Central memory CD4-positive, alpha-beta T cell (primary cell): ENCODE results near the gene OPHN1.

ENCODE experiments used
- DNase-seq: peaks from one replicate; pipeline ENCODE4 v3.0.0; 2022
- total RNA-seq, 3 experiments: gene quantifications; one replicate each; lab custom pipeline; 2026; lab: John Stamatoyannopoulos, UW

Gene OPHN1
- 0.18 to 0.44 (median 0.39) reads per million in 3 experiments for total RNA-seq

DNA sequence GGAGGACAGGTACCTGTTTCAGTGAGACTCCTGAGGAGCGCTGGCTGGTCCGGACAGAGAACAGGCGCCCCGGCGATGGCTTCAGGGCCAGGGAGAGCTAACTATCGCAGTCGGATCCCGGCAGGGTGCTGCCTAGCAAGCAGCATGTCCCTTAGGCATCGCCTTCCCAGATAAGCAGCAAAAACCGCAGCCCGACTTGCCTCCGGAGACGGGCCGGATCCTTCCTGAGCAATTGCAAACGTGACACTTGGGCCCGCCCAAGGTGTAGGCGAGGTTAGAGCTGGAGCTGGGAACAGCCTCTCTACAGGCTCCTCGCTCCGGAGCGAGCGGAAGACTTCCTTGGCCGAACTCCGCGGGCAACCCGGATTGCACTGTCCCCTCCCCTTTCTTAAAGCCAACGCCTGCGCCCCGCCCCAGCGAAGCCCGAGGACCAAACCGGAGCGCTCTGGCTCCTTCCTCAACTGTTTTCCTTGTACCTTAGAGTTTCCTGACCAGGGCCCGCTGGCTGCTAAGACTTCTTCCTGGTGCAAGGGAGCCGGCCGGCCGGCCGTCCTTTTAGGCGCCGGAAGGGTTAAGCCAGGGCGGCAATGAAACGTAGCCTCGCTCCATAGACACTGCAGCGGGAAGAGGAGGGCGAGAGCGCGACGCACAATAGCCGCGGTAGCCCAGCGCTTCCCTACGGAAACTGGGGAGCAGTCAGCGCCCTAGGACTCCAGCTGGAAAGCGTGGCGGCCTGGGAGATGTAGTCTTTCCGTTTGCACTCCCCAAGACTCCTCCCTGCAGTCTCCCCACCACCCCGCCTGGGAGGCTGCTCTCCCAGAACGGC lies at the start of gene OPHN1:
OPHN1 (minus strand) TSS at position 341 of the 826 bp plus-strand sequence. CDS start 475 bp downstream, outside the sequence.
- no peak for DNase-seq

DNA sequence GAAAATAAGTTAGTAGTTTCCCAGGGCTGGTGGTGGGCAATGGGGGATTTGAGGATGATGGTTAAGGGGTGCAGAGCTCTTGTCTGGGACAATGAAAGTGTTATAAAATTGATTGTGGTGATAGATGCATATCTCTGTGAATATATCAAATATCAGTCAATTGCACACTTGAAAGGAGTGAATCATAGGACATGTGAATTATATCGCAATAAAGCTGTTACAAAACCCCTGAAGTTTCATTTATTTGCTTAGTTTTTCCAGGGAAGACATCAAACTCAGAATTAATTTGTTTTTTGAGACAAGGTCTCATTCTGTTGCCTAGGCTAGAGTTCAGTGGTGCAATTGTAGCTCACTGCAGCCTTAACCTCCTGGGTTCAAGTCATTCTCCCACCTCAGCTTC lies 47.7 kb upstream of the OPHN1 start:
- DNase-seq, result no peak

DNA sequence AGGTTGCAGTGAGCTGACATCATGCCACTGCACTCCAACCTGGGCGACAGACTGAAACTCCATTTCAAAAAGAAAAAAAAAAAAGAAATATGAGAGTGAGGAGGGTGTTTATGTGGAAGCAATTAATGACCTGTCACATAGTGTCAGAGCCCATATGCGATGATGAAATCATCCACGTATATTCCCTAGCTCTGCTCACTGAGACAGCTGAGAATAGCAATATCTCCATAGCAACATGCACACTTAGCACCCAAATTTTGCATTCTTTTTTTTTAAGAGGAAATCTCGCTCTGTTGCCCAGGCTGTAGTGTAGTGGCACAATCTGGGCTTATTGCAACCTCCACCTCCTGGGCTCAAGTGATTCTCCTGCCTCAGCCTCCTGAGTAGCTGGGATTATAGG lies 31.5 kb upstream of the OPHN1 start:
- DNase-seq, result no peak

DNA sequence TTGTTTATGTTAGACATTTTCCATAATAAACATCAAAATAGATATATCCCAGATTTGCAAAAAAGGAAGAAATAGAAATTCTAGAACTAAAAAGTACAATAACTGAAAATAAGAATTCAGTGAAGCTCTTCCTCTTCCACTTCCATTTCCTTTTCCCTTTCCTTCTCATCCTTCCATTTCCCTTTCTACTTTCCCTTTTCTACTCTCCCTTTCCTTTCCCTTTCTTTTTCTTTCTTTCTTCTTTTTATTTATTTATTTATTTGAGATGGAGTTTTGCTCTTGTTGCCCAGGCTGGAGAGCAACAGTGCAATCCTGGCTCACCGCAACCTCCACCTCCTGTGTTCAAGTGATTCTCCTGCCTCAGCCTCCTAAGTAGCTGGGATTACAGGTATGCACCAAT lies 30.6 kb upstream of the OPHN1 start:
- no peak for DNase-seq

GRCh38 chrX:68462653-68463052 lies 29.4 kb upstream of the OPHN1 start:
- peak; percentile 26 for DNase-seq

- DNase-seq, result no peak
Measured at GRCh38 chrX:68462197-68462596, 28.9 kb upstream of the OPHN1 start.

GRCh38 chrX:68461576-68461975 lies 28.3 kb upstream of the OPHN1 start:
- DNase-seq, result no peak

DNA sequence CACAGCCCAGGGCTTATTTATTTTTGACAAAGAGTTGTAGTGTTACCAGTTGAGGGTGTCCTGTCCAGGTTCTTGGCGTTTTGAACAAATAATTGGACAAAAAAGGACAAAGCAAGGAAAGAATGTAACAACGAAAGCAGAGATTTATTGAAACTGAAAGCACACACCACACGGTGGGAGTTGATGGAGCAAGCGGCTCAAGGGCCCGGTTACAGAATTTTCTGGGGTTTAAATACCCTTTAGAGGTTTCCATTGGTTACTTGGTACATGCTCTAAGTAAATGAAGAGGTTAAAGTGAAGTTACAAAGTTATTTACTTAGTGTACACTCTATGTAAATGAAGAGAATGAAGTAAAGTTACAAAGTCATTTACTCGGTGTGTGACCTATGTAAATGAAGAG lies 27.8 kb upstream of the OPHN1 start:
- no peak for DNase-seq

DNA sequence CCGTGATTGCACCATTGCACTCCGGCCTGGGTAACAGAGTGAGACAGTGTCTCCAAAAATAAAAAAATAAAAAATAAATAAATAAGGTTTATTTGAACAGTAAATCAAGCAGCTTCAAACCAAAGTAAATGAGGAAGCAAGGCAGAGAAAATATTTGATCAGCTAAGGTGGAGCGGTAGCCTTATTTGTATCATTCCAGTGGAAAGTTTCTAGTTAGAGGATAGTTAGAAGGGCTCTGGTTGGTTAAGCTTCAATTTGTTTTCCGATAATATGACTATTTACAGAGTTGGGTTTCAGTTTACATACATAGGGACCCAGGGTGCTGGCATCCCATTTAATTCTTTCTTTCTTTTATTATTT lies 21.8 kb upstream of the OPHN1 start:
- no peak for DNase-seq

DNA sequence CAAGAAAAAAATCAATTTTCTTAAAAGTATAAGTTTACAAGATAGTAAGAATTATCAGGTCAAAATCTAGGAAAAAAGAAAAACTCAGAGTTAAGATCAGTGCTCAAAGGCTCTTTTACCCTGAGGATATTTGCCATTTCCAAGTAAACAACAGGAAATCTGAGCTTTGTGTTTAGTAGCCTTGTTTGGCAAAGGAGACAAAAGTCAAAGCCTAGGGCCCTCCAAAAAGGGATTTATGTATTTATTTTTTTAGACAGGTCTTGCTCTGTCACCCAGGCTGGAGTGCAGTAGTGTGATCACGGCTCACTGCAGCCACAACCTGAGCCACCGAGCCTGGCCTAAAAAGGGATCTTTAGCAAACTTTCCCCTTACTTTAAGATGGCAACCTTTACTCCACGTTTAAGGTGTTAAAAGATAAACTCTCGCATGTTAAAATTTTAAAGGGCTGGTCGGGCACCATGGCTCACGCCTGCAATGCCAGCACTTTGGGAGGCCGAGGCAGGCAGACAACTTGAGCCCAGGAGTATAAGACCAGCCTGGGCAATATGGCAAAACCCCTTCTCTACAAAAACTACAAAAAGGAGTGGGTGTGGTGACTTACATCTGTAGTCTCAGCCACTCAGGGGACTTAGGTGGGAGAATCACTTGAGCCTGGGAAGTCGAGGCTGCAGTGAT lies 21.3 kb upstream of the OPHN1 start:
- DNase-seq, result no peak

- DNase-seq, result no peak
Measured at GRCh38 chrX:68451720-68452119, 18.4 kb upstream of the OPHN1 start.

- peak; percentile 34 for DNase-seq
Measured at GRCh38 chrX:68443155-68443868, 10.0 kb upstream of the OPHN1 start.

GRCh38 chrX:68440940-68441339 lies 7.6 kb upstream of the OPHN1 start:
- no peak for DNase-seq

DNA sequence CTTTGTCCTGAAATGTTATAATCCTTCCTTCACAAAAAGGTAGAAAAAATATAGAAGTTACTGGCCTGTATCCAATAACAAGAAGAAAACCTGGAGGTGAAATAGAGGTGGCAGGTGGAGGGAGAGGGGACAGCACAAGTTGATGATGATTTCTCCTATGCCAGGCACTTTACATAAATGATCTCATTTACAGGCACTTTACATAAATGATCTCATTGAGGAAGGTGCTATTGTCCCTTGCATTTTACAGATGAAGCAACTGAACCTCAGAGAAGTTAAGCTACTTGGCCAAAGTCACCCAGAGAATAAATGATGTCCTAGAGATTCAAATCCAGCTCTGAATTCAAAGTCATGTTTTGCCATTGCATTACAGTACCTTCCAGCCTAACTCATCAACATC lies 7.1 kb upstream of the OPHN1 start:
- no peak for DNase-seq

DNA sequence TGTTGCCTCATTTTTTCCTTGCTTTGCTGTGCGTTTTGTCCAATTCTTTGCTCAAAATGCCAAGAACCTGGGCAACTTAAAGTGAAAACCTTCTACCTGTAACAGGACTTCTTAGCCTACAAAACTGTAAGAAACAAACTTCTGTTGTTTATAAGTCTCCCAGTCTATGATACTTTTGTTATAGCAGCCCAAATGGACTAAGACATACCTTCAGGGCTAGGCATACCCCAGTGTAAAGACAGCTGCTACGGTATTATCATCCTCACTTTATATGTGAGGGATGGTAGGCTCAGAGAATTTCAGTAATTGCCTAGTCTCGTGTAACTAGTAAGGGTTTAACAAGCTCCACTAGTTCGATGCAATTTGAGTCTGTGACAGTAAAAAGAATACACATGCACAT lies 6.0 kb upstream of the OPHN1 start:
- no peak for DNase-seq

GRCh38 chrX:68438575-68438974 lies 5.3 kb upstream of the OPHN1 start:
- DNase-seq, result no peak

GRCh38 chrX:68433981-68434299 lies 645 bp upstream of the OPHN1 start:
- no peak for DNase-seq

DNA sequence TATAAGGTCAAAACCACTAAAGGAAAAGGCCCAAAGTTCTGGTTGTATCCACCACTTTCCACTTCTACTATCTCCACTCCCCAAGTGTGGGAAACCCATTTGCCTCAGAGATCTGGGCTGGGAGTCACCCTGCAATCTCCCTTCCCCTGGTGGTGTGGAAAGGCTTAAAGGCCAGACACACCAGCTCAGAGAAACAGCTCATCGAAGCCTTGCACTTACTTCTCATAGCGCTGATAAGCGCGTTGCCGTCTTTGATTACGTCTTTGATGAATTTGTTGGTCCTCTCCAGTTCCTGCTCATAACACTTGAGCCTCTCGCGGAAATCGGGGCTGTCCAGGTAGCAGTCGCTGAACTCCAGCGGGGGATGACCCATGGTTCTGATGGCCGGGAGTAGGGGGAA lies 647 bp downstream of the OPHN1 start:
- DNase-seq, result no peak

GRCh38 chrX:68431836-68432235 lies 1.5 kb downstream of the OPHN1 start:
- DNase-seq, result no peak

GRCh38 chrX:68429216-68429615 lies 4.1 kb downstream of the OPHN1 start:
- no peak for DNase-seq

DNA sequence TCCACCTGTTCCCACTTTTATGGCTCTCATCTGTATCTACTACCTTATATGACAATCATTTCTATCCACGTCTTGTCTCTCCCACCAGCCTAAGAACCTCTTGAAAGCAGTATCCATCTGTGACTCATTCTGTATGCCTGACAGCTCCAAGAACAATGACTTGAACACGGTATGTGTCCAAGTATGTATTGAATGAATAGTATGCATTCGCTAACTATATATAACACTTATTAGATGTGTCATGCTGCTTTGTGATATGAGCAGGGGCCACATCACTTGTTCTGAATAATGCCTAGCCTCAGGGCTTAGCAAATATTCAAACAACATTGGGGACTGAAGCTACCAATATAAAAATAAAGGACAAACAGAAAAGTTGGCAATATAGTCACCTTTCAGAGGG lies 4.9 kb downstream of the OPHN1 start:
- DNase-seq, result no peak

DNA sequence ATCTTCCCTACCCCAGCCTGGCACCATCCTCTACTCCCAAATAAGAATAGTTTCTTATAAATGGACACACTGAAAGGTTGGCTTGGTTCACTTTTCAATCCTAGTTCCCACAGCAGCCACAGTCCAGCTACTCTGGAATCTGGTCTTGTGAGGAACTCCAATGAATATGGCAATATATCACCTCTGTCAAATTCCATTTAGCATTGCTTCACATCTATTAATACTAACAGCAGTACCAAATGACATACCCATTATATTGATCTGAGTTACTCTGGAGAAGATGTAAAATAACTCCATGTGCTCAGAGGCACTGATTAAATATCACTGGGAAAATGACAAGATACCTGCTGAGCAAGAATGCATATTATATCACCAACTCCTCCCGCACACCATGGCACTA lies 8.6 kb downstream of the OPHN1 start:
- no peak for DNase-seq

- DNase-seq, result no peak
Measured at GRCh38 chrX:68422478-68422877, 10.8 kb downstream of the OPHN1 start.

DNA sequence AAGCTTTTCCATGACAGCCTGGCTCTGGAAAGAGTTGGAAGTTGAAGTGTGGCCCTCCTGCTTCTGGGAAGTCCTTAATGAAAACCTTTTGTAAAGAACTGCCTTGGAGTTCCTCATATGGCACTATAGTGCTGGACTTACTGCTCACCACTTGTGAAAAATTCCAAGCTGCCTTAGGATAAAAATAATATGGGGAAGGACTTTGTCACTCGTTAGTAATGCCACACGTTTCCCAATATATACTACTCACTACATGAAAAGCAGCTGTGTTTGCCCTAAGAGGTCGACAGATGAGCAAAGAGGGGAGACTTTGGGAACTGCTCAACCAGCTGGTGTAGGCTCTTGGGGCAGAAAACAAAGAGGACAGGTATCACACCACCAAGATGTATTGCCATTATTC lies 11.7 kb downstream of the OPHN1 start:
- DNase-seq, result no peak
